Left lung (tissue), 10 donors: ENCODE measurements around the gene ZC3H12C. TPM values are rescaled to one million over a fixed set of nuclear protein-coding genes. Genes with fewer than 3 reads are reported as not detected.

ENCODE experiments used
- ATAC-seq: fragments of 200-7000 bp; cut with Tn5 transposase; one replicate; pipeline ENCODE4 v1.9.1; 2020; ENCODE audit warnings: moderate library complexity
- DNase-seq, 4 donors: peaks; one replicate each; pipeline ENCODE4 v3.0.0-alpha.2; 2013 to 2020
- H3K27ac ChIP-seq, 2 donors: fragments of 200-600 bp; sonication (generic) in 1 of 2; one replicate each; pipeline versions ENCODE4 v1.5.0 to v1.8.0; 2020 to 2021
- H3K27me3 ChIP-seq, 2 donors: fragments of 200-600 bp; sonication (generic) in 1 of 2; one replicate each; pipeline versions ENCODE4 v1.5.0 to v1.8.0; 2020 to 2021
- H3K36me3 ChIP-seq, 2 donors: fragments of 200-600 bp; sonication (generic) in 1 of 2; one replicate each; pipeline versions ENCODE4 v1.5.0 to v1.8.0; 2020 to 2021
- H3K4me1 ChIP-seq, 2 donors: fragments of 200-600 bp; one replicate each; pipeline ENCODE4 v1.8.0; 2021
- H3K4me3 ChIP-seq, 2 donors: fragments of 200-600 bp; sonication (generic) in 1 of 2; one replicate each; pipeline versions ENCODE4 v1.5.0 to v1.8.0; 2020 to 2021; ENCODE audit warnings: mild to moderate bottlenecking in 1 of 2
- H3K9me3 ChIP-seq, 2 donors: fragments of 200-600 bp; sonication (generic) in 1 of 2; one replicate each; pipeline versions ENCODE4 v1.5.0 to v1.8.0; 2020 to 2021
- CTCF ChIP-seq, 2 donors: fragments of 200-600 bp; sonication (generic) in 1 of 2; IDR thresholded peaks; one replicate each; pipeline versions ENCODE4 v1.5.0 to v1.8.0; 2021; ENCODE audit warnings: antibody characterized with exemption in 2 of 2
- intact Hi-C, 2 donors: fragments of 100-400 bp; cut with DNase I; formaldehyde crosslinking; loops; one replicate each; pipeline versions ENCODE4 v1.11.2 to v1.14.2; 2022
- polyA plus RNA-seq, 6 donors: library from polyadenylated mRNA; unstranded; fragments of 120-200 nt; gene quantifications; one replicate each; pipeline ENCODE4 v1.2.1, GENCODE V29; 2013; ENCODE audit not compliant: insufficient read length in 6 of 6
- total RNA-seq, 2 donors: library from RNA; stranded (reverse); fragmentation: NEBNext Ultra II Directional; extraction: Animal tissue kit (Norgen Biotek cat#: 25700); gene quantifications; one replicate each; pipeline ENCODE4 v1.2.1, GENCODE V29; 2021
- donor health status: DM: no; HTN: yes; CAD: no.
- donor health status: DM: no; HTN: no; CAD: no.

ZC3H12C gene
- total and polyA plus RNA-seq, 8 donors = 7.4 to 16.2 (median 9.2) TPM

GRCh38 chr11:110076371-110076965 is 16.7 kb upstream of the ZC3H12C start:
- intact Hi-C loops = no loop called here
- H3K27ac ChIP-seq = no peak overlapping the region
- H3K4me1 ChIP-seq = peaks cover 0 to 10% of the 10 kb centered on the region in 2 donors
- H3K4me3 ChIP-seq = no peak overlapping the region
- no peaks in the 10 kb centered on the region for H3K9me3 ChIP-seq
- no peaks in the 10 kb centered on the region for H3K27me3 ChIP-seq
- ATAC-seq (no peak), DNase-seq (no peak)
- no peaks in the 10 kb centered on the region for H3K36me3 ChIP-seq
- TF ChIP-seq CTCF (IDR thresholded peaks at IDR 0.05) = no peak

GRCh38 chr11:110077346-110077745 is 15.8 kb upstream of the ZC3H12C start:
- intact Hi-C loops = no loop called here
- no peak overlapping the region for H3K27ac ChIP-seq
- no peak for DNase-seq
- peaks cover 0 to 10% of the 10 kb centered on the region in 2 donors for H3K4me1 ChIP-seq
- no peaks in the 10 kb centered on the region for H3K36me3 ChIP-seq
- H3K27me3 ChIP-seq = no peaks in the 10 kb centered on the region
- H3K4me3 ChIP-seq = no peak overlapping the region
- H3K9me3 ChIP-seq = no peaks in the 10 kb centered on the region
- TF ChIP-seq CTCF (IDR thresholded peaks at IDR 0.05) = no peak
- ATAC-seq = no peak

GRCh38 chr11:110077831-110078325 is 15.3 kb upstream of the ZC3H12C start:
- DNase-seq (no peak), ATAC-seq (no peak)
- Histone ChIP-seq H3K4me3 (no peak overlapping the region), H3K27me3 (no peaks in the 10 kb centered on the region), H3K9me3 (no peaks in the 10 kb centered on the region), H3K4me1 (peaks cover 0 to 10% of the 10 kb centered on the region in 2 donors), H3K36me3 (no peaks in the 10 kb centered on the region), H3K27ac (no peak overlapping the region)
- no peak for TF ChIP-seq CTCF (IDR thresholded peaks at IDR 0.05)
- intact Hi-C loops = no loop called here

- no peaks in the 10 kb centered on the region for H3K36me3 ChIP-seq
- no peak for DNase-seq
- no peaks in the 10 kb centered on the region for H3K9me3 ChIP-seq
- no peak for ATAC-seq
- TF ChIP-seq CTCF (IDR thresholded peaks at IDR 0.05) = no peak
- intact Hi-C loops = no loop called here
- no peaks in the 10 kb centered on the region for H3K27me3 ChIP-seq
- H3K27ac ChIP-seq = no peak overlapping the region
- H3K4me1 ChIP-seq = peaks cover 0 to 10% of the 10 kb centered on the region in 2 donors
- no peak overlapping the region for H3K4me3 ChIP-seq
Measured at GRCh38 chr11:110078923-110079544, 14.2 kb upstream of the ZC3H12C start.

GRCh38 chr11:110079726-110080125 is 13.5 kb upstream of the ZC3H12C start:
- TF ChIP-seq CTCF (IDR thresholded peaks at IDR 0.05) = no peak
- Histone ChIP-seq H3K27ac (no peak overlapping the region), H3K9me3 (no peaks in the 10 kb centered on the region), H3K4me1 (peaks cover 0 to 10% of the 10 kb centered on the region in 2 donors), H3K27me3 (no peaks in the 10 kb centered on the region), H3K36me3 (no peaks in the 10 kb centered on the region), H3K4me3 (no peak overlapping the region)
- intact Hi-C loops = no loop called here
- ATAC-seq = no peak
- DNase-seq = no peak
